ENCODE data around the gene CNEP1R1.

CNEP1R1 gene

DNA sequence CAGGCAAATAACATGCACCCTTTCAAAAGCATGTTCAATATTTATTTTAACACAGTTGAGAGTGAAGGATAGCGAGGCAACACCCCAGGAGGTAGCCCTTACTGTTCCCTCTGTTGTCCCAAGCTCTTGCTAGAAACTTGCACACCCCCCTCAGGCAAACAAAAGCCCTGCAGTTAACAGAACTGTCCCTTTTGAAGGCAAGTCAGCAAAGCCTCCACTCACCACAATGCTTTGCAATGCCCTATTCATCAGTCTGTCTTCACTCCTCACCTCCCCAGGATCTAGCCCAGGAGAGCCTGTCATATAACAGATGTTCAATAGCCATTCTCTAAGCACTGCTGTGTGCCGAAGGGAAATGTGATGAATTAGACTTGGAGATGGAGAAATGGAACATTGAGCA lies 3.5 kb upstream of the CNEP1R1 start:
- DNase-seq, result no peak

DNA sequence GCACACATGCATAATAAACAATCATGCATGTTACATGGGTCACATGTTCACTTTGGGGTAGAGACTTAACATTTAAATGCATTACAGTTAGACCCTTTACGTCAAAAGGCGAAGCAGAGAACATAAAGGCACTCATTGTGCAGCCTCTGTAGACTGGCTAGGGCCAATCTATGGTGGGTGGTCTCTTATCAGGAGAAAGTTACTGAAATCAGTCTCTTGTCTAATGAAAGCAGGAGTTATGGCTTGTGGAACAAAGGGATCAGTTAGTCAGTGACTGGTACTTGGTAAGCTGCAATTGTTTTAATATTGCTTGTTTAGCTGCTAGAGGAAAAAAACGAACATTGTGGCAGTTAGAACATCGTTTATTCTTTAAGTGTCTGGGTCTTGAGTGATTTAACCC lies 1.4 kb upstream of the CNEP1R1 start:
- no peak for DNase-seq

DNA sequence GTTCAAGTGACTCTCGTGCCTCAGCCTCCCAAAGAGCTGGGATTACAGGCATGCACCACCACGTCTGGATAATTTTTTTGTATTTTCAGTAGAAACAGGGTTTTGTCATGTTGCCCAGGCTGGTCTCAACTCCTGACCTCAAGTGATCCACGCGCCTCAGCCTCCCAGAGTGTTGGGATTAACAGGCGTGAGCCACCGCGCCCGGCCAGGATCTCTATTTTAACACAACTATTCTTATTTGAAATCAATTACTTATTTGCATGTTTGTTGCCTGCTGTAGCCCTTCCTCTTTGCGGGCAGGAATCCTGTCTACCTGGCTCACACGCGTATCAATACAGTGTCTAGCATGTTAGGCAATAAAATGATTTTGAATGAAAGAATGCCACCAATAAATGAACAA lies 818 bp upstream of the CNEP1R1 start:
- DNase-seq, result no peak

DNA sequence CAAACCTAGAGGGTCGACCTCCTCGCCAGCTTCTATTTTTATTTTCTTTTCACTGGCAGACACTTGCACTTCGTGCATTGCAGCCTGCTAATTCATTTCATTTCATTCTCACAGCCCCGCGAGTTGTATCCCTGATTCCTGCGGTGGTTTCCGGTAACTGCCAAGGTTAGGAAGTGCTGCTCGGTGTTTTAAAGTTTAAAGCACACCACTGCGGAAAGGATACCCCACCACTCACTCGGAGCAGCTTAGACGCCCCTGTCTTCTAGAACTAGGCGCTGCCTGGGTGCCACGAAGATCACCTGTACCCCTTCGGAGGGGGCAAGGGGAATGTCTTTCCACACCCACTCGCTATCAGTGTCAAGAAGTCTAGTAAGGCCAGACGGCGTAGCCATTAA lies 509 bp downstream of the CNEP1R1 start:
- no peak for DNase-seq

DNA sequence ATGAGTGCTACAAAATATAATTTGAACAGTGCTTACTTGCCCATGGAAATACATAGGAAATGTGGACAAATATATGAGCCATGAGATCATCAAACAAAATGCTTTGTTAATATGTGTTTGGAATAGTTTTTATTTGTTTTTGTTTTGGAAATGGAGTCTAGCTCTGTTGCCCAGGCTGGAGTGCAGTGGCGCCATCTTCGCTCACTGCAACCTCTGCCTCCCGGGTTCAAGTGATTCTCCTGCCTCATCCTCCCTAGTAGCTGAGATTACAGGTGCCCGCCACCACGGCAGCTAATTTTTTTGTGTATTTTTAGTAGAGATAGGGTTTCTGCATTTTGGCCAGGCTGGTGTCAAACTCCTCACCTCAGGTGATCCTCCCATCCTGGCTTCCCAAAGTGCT lies 2.8 kb downstream of the CNEP1R1 start:
- DNase-seq, result no peak

DNA sequence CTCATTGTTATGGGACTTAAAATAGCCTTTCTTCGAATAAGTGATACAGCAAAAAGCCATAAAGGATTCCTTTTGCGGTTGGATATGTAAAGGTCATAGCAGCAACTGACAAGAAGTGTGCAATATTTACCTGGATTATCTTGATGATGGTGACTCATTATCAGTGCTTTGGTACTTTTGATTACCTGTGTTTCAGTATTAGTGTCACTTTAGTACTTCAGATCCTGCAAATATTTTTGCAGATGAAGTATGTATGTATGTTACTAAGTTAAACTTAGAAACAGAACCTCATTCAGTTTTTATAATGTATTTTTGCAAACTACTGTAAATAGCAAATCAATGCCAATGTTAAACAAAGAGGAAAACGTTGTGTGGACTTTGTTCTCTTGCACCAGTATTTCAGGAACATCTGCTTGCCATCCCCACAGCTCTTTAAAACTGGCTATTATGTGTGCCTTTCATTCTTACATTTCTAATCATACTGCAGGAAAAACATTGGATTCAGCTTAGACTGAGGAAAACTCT lies 10.5 kb downstream of the CNEP1R1 start:
- no peak for DNase-seq

DNA sequence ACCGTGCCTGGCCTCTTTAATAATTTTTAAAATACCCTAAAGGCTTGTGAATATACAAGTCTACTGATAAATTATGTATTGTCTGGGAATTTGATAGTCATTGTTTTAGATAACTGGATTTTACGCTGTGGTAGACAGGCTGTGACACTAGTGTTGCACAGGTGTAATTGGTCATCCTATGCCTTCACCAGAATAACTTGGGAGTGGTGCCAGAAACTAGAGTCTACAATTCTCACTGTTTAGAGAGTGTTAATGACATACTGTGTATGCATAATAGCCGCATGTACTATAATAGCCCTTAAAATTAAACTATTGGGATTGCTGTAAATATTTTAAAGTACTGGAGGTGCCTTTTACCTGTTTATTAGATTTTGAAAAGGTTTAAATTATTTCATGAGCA lies 11.4 kb downstream of the CNEP1R1 start:
- no peak for DNase-seq

DNA sequence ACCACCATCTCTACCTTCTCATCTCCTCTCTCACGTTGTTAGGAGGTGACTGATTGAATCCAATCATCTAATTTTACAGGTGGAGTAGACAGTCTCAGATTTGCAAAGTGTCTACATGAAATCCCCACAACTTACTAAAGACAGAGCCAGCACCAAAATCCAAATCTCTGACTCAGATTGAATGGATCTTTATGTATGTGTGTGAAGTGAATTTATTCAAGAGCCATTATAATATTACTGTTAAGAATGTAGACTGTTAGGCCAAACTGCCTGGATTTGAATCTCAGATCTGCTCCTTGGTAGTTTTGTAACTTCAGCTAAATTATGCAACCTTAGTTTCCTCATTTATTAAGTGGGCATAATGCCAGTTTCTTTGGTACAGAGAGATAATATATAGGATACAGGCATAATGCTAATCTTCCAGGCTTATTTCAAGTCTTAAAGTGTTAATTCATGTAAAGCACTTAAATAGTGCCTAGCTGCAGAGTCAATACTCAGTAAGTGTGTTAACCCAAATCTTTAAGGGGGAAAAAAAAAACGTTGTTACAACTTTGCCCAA lies 12.7 kb downstream of the CNEP1R1 start:
- DNase-seq, result no peak

DNA sequence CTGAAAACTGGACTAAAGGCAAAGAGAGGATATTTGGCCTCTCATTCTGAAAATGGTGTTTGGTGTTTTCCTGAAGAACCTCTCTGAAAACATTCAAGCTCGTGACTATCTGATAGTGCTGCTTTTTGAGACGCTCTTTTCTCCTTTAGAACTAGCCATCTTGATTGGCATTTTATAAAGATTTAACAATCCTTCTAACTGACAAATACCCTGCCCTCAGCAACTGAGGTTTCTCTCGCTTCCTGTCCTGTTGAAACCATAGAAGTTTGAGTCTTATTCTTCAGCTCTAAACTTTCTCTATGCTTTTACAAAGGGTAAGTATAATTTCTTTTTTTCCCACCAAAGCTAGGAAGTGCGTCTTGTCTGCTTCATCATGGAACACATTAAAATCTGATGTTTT lies 13.3 kb downstream of the CNEP1R1 start:
- no peak for DNase-seq

DNA sequence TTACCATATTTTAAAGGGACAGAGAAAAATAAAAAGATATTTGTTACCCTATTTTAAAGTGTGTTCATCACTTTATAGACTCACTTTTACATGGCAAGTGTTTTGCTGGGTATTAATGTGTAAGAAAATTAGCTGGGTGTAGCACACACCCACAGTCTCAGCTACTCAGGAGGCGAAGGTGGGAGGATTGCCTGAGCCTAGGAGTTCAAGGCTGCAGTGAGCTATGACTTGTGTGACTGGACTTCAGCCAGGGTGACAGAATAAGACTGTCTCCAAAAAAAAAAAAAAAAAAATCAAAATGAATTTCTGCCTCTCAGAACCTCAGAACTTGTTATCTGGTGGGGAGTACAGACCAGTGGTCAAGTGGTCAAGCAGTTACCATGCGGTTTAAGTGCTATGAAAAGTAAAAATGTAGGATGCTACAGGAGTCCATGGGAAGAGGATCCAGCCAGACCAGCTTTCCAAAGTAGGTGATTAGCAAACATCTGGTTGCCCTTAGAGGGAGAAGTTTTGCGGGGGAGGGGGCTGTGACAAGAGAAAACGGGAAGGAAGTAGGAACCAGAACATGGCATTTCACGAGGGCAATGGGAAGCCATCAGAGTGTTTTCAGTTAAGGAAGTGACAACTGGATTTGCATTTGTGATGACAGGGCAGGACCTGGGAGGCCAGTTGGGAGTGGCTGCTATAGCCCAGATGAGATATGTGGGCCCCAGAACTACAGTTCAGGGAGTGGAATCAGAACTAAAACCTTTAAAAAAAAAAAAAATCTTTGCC lies 13.9 kb downstream of the CNEP1R1 start:
- DNase-seq, result no peak

DNA sequence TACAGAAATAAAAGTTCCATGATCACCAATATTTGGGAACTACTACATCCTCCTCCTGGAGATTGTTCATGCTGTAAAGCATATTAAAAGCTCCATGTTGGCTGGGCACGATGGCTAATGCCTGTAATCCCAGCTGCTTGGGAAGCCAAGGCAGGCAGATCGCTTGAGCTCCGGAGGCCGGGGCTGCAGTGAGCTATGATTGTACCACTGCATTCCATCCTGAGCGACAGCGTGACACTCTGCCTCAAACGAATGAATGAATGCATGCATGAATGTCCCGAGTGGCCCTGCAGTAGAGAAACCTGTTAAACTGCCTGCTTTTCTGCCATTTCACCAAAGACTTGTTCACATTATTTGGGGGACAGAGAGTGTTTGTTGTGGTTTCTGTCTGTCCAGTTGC lies 15.0 kb downstream of the CNEP1R1 start:
- DNase-seq, result no peak

DNA sequence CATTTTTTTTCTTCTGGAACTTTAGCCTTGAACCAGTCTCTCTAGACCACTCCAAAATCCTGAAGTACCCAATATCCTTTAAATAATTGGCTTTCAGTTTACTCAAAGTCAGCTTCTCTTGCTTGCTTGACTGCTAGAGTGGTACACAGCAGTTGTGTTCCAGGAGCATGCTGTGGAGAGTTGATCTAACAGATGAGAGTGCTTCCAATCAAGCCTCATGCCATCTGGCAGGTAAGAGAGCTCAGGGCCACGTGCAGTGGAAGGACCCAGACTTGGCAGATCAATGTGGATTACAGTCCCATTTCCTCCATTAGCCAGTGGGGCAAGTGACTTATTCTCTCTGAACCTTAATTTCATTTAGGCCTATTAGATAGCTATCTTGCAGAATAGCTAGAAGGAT lies 15.7 kb downstream of the CNEP1R1 start:
- DNase-seq, result no peak

DNA sequence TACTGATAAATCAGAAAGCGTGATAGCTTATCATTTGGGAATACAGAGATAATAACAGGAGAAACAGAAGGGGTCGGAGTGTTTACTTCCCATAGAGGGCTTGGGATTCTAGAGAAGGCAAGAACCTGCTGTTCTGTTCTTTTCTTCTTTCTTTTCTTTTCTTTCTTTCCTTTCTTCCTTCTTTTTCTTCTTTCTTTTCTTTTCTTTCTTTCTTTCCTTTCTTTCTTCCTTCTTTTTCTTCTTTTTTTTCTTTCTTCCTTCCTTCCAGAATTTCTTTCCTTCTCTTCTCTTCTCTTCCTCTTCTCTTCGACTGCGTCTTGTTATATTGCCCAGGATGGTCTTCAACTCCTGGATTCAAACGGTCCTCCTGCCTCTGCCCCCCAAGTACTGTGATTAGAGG lies 18.3 kb downstream of the CNEP1R1 start:
- DNase-seq, result no peak

DNA sequence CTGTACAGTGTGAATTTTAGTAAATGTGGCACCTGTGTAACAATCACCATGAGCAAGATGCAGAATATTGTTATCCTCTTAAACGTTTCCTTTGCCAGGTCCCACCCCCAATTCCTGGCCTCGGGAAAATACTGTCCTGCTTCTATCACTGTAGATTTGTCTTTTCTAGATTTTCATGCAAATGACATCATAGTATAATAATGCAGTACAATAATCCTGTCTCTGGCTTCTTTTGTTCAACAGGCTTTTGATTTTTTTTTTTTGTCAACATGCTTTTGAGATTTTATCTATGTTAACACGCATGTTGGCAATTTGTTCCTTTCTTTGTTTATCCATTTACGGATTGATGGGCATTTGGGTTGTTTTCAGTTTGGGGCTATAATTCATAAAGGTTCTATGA lies 20.4 kb downstream of the CNEP1R1 start:
- DNase-seq, result no peak

DNA sequence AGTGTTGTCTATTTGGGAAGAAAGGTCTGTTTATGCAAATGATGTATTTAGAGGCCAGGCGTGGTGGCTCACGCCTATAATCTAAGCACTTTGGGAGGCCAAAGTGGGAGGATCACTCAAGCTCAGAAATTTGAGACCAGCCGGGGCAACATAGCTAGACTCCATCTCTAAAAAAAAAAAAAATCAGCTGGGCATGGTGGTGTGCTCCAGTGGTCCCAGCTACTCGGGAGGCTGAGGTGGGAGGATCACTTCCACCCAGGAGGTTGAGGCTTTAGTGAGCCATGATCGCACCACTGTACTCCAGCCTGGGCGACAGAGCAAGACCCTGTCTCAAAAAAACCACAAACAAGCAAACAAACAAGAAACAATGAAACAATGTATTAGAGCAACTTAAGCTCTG lies 21.8 kb downstream of the CNEP1R1 start:
- no peak for DNase-seq

DNA sequence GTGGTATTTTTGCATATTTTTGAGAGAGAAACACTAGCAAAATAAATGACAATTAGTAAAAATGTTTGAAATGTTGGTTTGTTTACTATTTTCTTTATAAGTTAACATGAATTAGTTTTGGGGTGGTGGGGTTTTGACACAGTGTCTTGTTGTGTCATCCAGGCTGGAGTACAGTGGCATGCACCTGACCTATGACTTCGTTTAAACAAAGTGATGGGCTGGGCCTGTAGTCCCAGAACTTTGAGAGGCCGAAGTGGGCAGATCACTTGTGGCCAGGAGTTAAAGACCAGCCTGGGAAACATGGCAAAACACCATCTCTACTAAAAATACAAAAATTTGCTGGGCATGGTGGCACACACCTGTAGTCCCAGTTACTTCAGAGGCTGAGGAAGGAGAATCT lies 22.8 kb downstream of the CNEP1R1 start:
- DNase-seq, result no peak

DNA sequence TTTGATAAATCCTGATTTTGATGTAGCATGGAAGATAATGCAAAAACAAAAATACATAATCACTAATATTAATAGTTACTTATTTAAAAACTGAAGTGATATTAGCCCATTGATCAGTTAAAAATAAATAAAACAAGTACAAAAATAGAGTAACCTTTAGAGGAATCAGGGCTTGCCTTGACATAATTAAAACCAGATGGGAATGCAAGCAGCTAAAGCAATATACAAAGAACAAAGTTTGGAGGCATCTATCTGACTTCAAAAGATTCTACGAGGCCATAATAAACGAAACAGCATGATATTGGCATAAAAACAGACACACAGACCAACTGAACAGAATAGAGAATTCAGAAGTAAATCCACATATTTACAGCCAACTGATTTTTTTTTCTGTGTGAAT lies 25.8 kb downstream of the CNEP1R1 start:
- DNase-seq, result no peak

DNA sequence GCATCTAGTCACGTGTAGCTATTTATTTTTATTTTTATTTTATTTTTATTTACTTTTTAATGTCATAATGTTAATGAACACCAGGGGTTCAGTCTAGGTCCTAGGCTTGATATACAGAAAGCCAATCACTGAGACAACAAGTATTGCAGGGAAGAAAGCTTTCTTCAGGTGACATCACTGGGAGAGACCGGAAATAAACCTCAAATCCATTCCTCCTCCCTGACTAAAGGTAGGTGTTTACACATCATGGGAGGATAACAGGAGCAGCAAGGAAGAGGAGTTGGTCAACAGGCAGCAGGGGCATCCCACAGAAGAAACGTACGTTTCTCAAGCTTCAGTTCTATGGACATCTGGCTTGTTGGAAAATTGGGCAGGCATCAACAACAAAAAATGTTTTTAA lies 31.2 kb downstream of the CNEP1R1 start:
- no peak for DNase-seq

DNA sequence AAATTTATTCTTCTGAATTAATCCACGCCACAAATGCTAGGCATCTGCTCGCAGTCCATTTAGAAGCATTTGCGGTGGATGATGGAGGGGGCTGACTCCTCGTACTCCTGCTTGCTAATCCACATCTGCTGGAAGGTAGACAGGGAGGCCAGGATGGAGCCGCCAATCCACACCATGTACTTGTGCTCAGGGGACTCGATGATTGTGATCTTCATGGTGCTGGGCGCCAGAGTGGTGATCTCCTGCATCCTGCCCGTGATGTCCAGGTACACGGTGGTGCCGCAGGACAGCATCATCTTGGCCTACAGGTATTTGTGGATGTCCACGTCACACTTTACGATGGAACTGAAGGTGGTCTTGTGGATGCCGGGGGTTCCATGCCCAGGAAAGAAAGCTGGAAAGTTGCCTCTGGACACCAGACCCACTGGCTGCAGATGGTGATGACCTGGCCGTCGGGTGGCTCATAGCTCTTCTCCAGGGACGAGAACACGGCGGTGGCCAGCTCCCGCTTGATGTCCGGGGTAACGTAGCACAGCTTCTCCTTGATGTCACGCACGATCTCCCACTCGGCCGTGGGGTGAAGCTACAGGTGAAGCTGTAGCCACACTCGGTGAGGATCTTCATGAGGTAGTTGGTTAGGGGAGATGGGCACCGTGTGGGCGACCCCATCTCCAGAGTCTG lies 33.2 kb downstream of the CNEP1R1 start:
- DNase-seq, result no peak

DNA sequence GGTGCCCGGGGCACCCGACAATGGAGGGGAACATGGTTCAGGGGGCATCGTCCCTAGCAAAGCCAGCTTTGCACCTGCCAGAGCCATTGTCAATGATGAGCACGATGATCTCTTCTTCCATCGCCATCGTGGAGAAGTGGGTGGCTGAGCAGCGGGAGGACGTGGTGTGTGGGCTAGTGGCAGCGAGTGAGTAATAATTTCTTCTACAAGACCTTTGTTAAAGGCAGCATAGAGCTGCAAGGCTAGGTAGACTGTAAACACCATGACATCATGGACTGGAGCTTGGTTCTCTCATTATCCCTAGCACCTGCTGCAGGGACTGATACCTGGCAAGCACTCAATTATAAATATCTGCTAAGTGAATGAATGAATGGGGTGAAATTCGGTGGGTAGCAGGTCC lies 34.1 kb downstream of the CNEP1R1 start:
- DNase-seq, result no peak

DNA sequence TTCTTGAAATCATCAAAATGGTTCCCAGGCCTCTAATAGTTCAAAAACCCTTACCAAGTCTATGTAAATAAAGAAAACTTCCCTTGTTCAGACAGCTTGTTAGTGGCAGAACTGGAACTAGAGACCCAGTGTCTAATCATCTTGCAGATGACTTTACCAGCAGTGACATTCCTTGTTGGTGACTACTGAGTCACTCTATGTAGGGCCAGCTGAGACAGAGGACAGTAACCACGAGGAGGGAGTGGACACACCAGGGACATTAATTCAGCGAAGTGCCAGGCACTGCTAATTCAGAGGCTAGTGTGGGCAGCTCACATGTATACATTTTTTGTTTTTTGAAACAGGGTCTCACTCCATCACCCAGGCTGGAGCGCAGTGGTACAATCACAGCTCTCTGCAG lies 34.6 kb downstream of the CNEP1R1 start:
- no peak for DNase-seq

DNA sequence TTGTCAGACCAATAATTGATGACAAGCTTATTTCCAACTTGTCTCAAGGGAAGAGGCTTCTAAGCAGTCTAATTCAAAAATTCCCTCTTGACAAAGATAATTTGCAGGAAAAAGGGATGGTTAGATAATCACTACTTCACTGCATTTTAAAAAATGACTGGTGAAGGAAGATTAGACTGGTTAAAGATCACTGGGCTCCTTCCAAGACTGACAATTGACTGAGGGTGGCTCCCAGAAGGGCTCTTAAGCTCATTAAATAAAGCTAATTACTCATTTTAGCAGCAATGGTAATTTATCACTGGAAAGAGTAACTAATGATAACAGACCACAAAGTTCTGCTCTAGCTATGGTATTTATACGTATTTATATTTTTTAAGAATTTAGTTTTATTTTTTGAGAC lies 36.3 kb downstream of the CNEP1R1 start:
- DNase-seq, result no peak

DNA sequence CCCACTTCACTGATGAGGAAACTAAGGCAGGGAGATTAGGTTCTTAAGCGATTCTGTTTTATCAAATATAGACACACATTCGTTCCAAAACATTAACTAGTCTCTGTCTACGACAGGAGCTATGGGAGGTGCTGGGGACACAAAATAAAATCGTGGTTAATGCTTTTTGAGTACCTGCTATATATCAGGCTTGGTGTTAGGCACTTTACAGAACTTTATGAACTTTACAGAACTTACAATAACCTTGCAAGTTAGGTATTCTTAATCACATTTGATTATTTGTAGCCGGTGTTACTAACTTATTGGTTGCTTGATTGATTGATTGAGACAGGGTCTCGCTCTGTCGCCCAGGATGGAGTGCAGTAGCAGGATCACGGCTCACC lies 40.2 kb downstream of the CNEP1R1 start:
- no peak for DNase-seq

All from DMS153 (cell line).